GM23338 (cell line): ENCODE results near the gene MLNR. TPM values are rescaled to one million over a fixed set of nuclear protein-coding genes. Genes with fewer than 3 reads are reported as not detected.

Source experiments
- ATAC-seq: fragments of 200-7000 bp; cut with Tn5 transposase; 3 replicates; pipeline ENCODE4 v1.9.1; 2020
- DNase-seq: peaks from one replicate; pipeline ENCODE4 v3.0.0-alpha.2; 2015; ENCODE audit warnings: low spot score
- H2AFZ ChIP-seq: fragments of 200-600 bp; sonication (generic); 2 replicates; pipeline ENCODE4 v1.8.0; 2016; ENCODE audit warnings: antibody characterized with exemption, mild to moderate bottlenecking, moderate library complexity
- H3F3A ChIP-seq: fragments of 200-600 bp; sonication (generic); replicated peaks from 2 replicates; pipeline ENCODE4 v1.8.0; 2017; ENCODE audit warnings: antibody characterized with exemption, mixed run types, low read depth
- H3K27ac ChIP-seq: fragments of 200-600 bp; sonication (generic); 2 replicates; pipeline ENCODE4 v1.6.1; 2016; ENCODE audit warnings: low read depth
- H3K27me3 ChIP-seq: fragments of 200-600 bp; sonication (generic); 2 replicates; pipeline ENCODE4 v1.8.0; 2016; ENCODE audit warnings: mild to moderate bottlenecking, mixed run types, moderate library complexity; ENCODE audit not compliant: insufficient read depth
- H3K36me3 ChIP-seq: fragments of 200-600 bp; sonication (generic); 2 replicates; pipeline ENCODE4 v1.8.0; 2016; ENCODE audit warnings: mild to moderate bottlenecking; ENCODE audit not compliant: insufficient read depth
- H3K4me1 ChIP-seq: fragments of 200-600 bp; sonication (generic); 2 replicates; pipeline ENCODE4 v1.8.0; 2016; ENCODE audit warnings: mild to moderate bottlenecking, moderate library complexity; ENCODE audit not compliant: insufficient read depth
- H3K4me2 ChIP-seq: fragments of 200-600 bp; sonication (generic); 2 replicates; pipeline ENCODE4 v1.7.1; 2017; ENCODE audit warnings: mixed run types
- H3K4me3 ChIP-seq: fragments of 200-600 bp; sonication (generic); 2 replicates; pipeline ENCODE4 v1.6.1; 2016; ENCODE audit warnings: mixed run types
- H3K79me2 ChIP-seq: fragments of 200-600 bp; sonication (generic); replicated peaks from 2 replicates; pipeline ENCODE4 v1.8.0; 2017; ENCODE audit warnings: mild to moderate bottlenecking; ENCODE audit not compliant: insufficient read depth
- H3K9me2 ChIP-seq: fragments of 200-600 bp; sonication (generic); 2 replicates; pipeline ENCODE4 v1.8.0; 2017; ENCODE audit not compliant: insufficient read depth
- H4K20me1 ChIP-seq: fragments of 200-600 bp; sonication (generic); replicated peaks from 2 replicates; pipeline ENCODE4 v1.8.0; 2017; ENCODE audit warnings: mild to moderate bottlenecking; ENCODE audit not compliant: insufficient read depth
- H3K27ac Mint-ChIP-seq: 2 replicates; pipeline ENCODE4 v1.8.0; 2020; ENCODE audit warnings: inconsistent platforms, mild to moderate bottlenecking, moderate library complexity, mixed read lengths
- H3K27me3 Mint-ChIP-seq: 3 replicates; pipeline ENCODE4 v1.8.0; 2022; ENCODE audit warnings: low read depth, mild to moderate bottlenecking, moderate library complexity, mixed read lengths, inconsistent platforms; ENCODE audit not compliant: insufficient read depth, poor library complexity
- H3K36me3 Mint-ChIP-seq: 3 replicates; pipeline ENCODE4 v1.8.0; 2021; ENCODE audit warnings: low read depth, mild to moderate bottlenecking, inconsistent platforms, moderate library complexity, mixed read lengths
- H3K4me1 Mint-ChIP-seq: 3 replicates; pipeline ENCODE4 v1.8.0; 2020; ENCODE audit warnings: mild to moderate bottlenecking, inconsistent platforms, mixed read lengths
- H3K4me3 Mint-ChIP-seq: 3 replicates; pipeline ENCODE4 v1.8.0; 2021; ENCODE audit warnings: moderate library complexity, mild to moderate bottlenecking, inconsistent platforms, mixed read lengths
- H3K9me3 Mint-ChIP-seq: 3 replicates; pipeline ENCODE4 v1.8.0; 2020; ENCODE audit warnings: moderate library complexity, mild to moderate bottlenecking, inconsistent platforms, mixed read lengths
- CREB1 ChIP-seq: fragments of 250-450 bp; sonication (Bioruptor Pico); IDR thresholded peaks from 2 replicates; pipeline ENCODE4 v1.5.0; 2020; ENCODE audit warnings: low read depth, mild to moderate bottlenecking, moderate library complexity
- ETS1 ChIP-seq: IDR thresholded peaks from 2 replicates; pipeline ENCODE4 v1.6.1; 2016; ENCODE audit warnings: antibody characterized with exemption
- EZH2 ChIP-seq: fragments of 200-600 bp; sonication (generic); IDR thresholded peaks from one replicate; pipeline ENCODE4 v1.8.0; 2017; ENCODE audit warnings: antibody characterized with exemption, mild to moderate bottlenecking, low read depth; ENCODE audit not compliant: unreplicated experiment
- EZH2phosphoT487 ChIP-seq: fragments of 200-600 bp; sonication (generic); IDR thresholded peaks from one replicate; pipeline ENCODE4 v1.8.1; 2018; ENCODE audit warnings: antibody characterized with exemption; ENCODE audit not compliant: unreplicated experiment
- JUNB ChIP-seq: IDR thresholded peaks from one replicate; pipeline ENCODE4 v1.6.1; 2016; ENCODE audit warnings: antibody characterized with exemption; ENCODE audit not compliant: unreplicated experiment
- NANOG ChIP-seq: IDR thresholded peaks from 2 replicates; pipeline ENCODE4 v1.6.1; 2016; ENCODE audit warnings: antibody characterized with exemption, borderline replicate concordance
- POLR2AphosphoS5 ChIP-seq: IDR thresholded peaks from 2 replicates; pipeline ENCODE4 v1.6.1; 2016; ENCODE audit warnings: antibody characterized with exemption, low read depth
- REST ChIP-seq: IDR thresholded peaks from one replicate; pipeline ENCODE4 v1.6.1; 2018; ENCODE audit warnings: antibody characterized with exemption; ENCODE audit not compliant: unreplicated experiment
- STAT1 ChIP-seq: IDR thresholded peaks from one replicate; pipeline ENCODE4 v1.6.1; 2016; ENCODE audit warnings: antibody characterized with exemption; ENCODE audit not compliant: unreplicated experiment
- ZNF114 ChIP-seq: fragments of 250-450 bp; sonication (Bioruptor Pico); IDR thresholded peaks from 2 replicates; pipeline ENCODE4 v1.5.0; 2020; ENCODE audit warnings: mild to moderate bottlenecking, moderate library complexity
- ZNF331 ChIP-seq: fragments of 250-450 bp; sonication (Bioruptor Pico); IDR thresholded peaks from 2 replicates; pipeline ENCODE4 v1.5.0; 2020; ENCODE audit warnings: low read depth, mild to moderate bottlenecking, moderate library complexity
- polyA plus RNA-seq: library from polyadenylated mRNA; unstranded; fragments of >200 nt; fragmentation: Nextera tagmentation; extraction: Ambion mirVana; gene quantifications from 2 replicates; pipeline ENCODE4 v1.2.1, GENCODE V29; 2016
- total RNA-seq: library from RNA; depleted of rRNA; stranded (reverse); fragments of >200 nt; shearing (Covaris generic); gene quantifications from 2 replicates; pipeline ENCODE4 v1.2.3, GENCODE V29; 2014

The MLNR gene
- total and polyA plus RNA-seq, 2 experiments from 2014 or later: 0.17 TPM; not detected in 1

GRCh38 chr13:49256841-49257240 lies 36.7 kb downstream of the MLNR start:
- Histone ChIP-seq H4K20me1 (no peaks in the 10 kb centered on the region; the same call in 1 of the 2 replicates), H3K36me3 (no peaks in the 10 kb centered on the region), H3K4me3 (no peak overlapping the region), H3K27me3 (no peaks in the 10 kb centered on the region), H3K4me2 (no peak overlapping the region), H3K4me1 (no peaks in the 10 kb centered on the region), H3K27ac (no peak overlapping the region), H3K9me2 (no peaks in the 10 kb centered on the region), H3K79me2 (no peaks in the 10 kb centered on the region), H2AFZ (no peak overlapping the region), H3F3A (no peaks in the 10 kb centered on the region)
- H3K4me1 Mint-ChIP-seq: no peaks in the 10 kb centered on the region
- TF ChIP-seq NANOG (no peak), REST (no peak), STAT1 (no peak), JUNB (no peak), ZNF114 (CRISPR knock-in tag) (no peak), ETS1 (no peak)
- no peak for DNase-seq
- no peaks in the 10 kb centered on the region for H3K9me3 Mint-ChIP-seq
- ATAC-seq: no peak
- no peaks in the 10 kb centered on the region for H3K36me3 Mint-ChIP-seq
- no peak overlapping the region for H3K4me3 Mint-ChIP-seq
- H3K27me3 Mint-ChIP-seq: peaks cover 1% of the 10 kb centered on the region
- H3K27ac Mint-ChIP-seq: no peak overlapping the region

GRCh38 chr13:49258089-49258796 lies 38.1 kb downstream of the MLNR start:
- Histone ChIP-seq H3F3A (no peaks in the 10 kb centered on the region), H3K4me2 (no peak overlapping the region), H3K4me3 (no peak overlapping the region), H3K9me2 (no peaks in the 10 kb centered on the region), H4K20me1 (no peaks in the 10 kb centered on the region; the same call in 1 of the 2 replicates), H3K36me3 (no peaks in the 10 kb centered on the region), H2AFZ (no peak overlapping the region), H3K79me2 (no peaks in the 10 kb centered on the region), H3K27ac (no peak overlapping the region), H3K27me3 (no peaks in the 10 kb centered on the region), H3K4me1 (no peaks in the 10 kb centered on the region)
- Mint-ChIP-seq H3K27ac (no peak overlapping the region), H3K9me3 (no peaks in the 10 kb centered on the region), H3K4me3 (no peak overlapping the region), H3K4me1 (peaks cover under 1% of the 10 kb centered on the region; the same call in 2 of the 3 replicates), H3K27me3 (peaks cover 1% of the 10 kb centered on the region), H3K36me3 (no peaks in the 10 kb centered on the region)
- no peak for DNase-seq
- no peak for ATAC-seq
- no peak for TF ChIP-seq EZH2phosphoT487
- TF ChIP-seq CREB1: no peak
- TF ChIP-seq ETS1: no peak
- no peak for TF ChIP-seq ZNF114 (CRISPR knock-in tag)
- no peak for TF ChIP-seq POLR2AphosphoS5
- no peak for TF ChIP-seq JUNB
- no peak for TF ChIP-seq NANOG
- no peak for TF ChIP-seq EZH2
- no peak for TF ChIP-seq STAT1
- no peak for TF ChIP-seq ZNF331
- TF ChIP-seq REST: no peak
